ENCODE data around the gene GZMM.

DNA sequence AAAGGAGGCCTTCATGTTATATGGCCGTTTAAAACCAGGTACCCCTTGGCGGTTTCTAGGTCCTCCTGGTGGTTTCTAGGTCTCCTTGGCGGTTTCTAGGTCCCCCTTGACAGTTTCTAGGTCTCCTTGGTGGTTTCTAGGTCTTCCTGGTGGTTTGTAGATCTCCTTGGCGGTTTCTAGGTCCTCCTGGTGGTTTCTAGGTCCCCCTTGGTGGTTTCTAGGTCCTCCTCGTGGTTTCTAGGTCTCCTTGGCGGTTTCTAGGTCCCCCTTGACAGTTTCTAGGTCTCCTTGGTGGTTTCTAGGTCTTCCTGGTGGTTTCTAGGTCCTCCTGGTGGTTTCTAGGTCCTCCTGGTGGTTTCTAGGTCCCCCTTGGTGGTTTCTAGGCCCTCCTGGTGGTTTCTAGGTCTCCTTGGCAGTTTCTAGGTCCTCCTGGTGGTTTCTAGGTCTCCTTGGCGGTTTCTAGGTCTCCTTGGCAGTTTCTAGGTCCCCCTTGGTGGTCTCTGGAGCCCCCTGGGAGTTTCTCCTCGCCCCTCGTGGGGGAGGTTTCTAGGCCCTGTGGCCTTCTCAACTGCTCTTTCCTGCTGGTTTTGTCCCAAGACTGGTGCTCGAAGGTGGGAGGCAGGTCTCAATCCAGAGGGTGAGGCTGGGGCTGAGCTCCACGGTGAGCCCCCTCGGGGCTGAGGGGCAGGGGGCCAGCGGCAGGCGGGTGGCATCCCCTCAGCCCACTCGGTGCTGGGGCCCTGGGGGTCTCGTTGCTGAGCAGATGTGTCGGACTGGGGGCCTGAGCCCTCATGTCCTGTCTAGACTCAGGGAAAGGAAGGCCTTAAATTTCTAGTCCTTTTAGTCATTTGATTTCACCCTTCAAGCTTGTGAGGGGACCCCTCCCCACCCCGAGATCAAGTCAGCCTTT is 53.8 kb downstream of the GZMM start:
- TF ChIP-seq CTCF (tag by site-specific recombination; IDR thresholded peaks at IDR 0.05) (no peak), REST (tag by site-specific recombination; IDR thresholded peaks at IDR 0.05) (no peak), ZNF624 (tag by site-specific recombination; IDR thresholded peaks at IDR 0.05) (no peak), ZNF274 (IDR thresholded peaks at IDR 0.05; ENCODE audit: low read length) (no peak), ZNF274 (tag by site-specific recombination; IDR thresholded peaks at IDR 0.05; ENCODE audit: borderline replicate concordance) (no peak), PATZ1 (tag by site-specific recombination; IDR thresholded peaks at IDR 0.05) (no peak), PRDM10 (tag by site-specific recombination; IDR thresholded peaks at IDR 0.05) (no peak), TCF7L2 (IDR thresholded peaks at IDR 0.05; ENCODE audit: borderline replicate concordance, low read depth, low read length) (no peak), ATF2 (tag by site-specific recombination; IDR thresholded peaks at IDR 0.05; ENCODE audit: low read depth) (no peak), ZNF248 (tag by site-specific recombination; IDR thresholded peaks at IDR 0.05) (no peak), BCL11A (tag by site-specific recombination; IDR thresholded peaks at IDR 0.05; ENCODE audit: low read depth) (no peak), ZNF132 (tag by site-specific recombination; IDR thresholded peaks at IDR 0.05; ENCODE audit: borderline replicate concordance) (no peak), ZNF211 (tag by site-specific recombination; IDR thresholded peaks at IDR 0.05; ENCODE audit: low read depth) (no peak)
- TF ChIP-seq, protein P1, sequence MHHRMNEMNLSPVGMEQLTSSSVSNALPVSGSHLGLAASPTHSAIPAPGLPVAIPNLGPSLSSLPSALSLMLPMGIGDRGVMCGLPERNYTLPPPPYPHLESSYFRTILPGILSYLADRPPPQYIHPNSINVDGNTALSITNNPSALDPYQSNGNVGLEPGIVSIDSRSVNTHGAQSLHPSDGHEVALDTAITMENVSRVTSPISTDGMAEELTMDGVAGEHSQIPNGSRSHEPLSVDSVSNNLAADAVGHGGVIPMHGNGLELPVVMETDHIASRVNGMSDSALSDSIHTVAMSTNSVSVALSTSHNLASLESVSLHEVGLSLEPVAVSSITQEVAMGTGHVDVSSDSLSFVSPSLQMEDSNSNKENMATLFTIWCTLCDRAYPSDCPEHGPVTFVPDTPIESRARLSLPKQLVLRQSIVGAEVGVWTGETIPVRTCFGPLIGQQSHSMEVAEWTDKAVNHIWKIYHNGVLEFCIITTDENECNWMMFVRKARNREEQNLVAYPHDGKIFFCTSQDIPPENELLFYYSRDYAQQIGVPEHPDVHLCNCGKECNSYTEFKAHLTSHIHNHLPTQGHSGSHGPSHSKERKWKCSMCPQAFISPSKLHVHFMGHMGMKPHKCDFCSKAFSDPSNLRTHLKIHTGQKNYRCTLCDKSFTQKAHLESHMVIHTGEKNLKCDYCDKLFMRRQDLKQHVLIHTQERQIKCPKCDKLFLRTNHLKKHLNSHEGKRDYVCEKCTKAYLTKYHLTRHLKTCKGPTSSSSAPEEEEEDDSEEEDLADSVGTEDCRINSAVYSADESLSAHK (tag by site-specific recombination; IDR thresholded peaks at IDR 0.05) = peak; percentile 100
